C4-2B (cell line): ENCODE results near the gene CRELD2.

Experiments
- ZFX ChIP-seq: fragments of 450-650 bp; IDR thresholded peaks from 2 replicates; pipeline ENCODE4 v1.6.1; 2017
- TF ChIP-seq, protein P1 (sequence below): fragments of 450-650 bp; conservative IDR thresholded peaks from 2 replicates; pipeline ENCODE4 v1.5.1; 2017; ENCODE audit warnings: mild to moderate bottlenecking

DNA sequence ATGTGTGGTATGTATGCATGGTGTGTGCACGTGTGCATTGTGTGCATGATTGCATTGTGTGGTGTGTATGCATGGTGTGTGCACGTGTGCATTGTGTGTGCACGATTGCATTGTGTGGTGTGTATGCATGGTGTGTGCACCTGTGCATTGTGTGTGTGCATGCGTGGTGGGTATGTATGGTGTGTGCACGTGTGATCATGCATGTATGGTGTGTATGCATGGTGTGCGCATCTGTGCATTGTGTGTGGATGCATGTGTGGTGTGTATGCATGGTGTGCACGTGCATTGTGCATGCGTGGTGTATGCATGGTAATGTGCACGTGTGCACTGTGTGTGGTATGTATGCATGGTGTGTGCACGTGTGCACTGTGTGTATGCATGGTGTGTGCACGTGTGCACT, 17.0 kb upstream of the CRELD2 start:
- TF ChIP-seq, protein P1, sequence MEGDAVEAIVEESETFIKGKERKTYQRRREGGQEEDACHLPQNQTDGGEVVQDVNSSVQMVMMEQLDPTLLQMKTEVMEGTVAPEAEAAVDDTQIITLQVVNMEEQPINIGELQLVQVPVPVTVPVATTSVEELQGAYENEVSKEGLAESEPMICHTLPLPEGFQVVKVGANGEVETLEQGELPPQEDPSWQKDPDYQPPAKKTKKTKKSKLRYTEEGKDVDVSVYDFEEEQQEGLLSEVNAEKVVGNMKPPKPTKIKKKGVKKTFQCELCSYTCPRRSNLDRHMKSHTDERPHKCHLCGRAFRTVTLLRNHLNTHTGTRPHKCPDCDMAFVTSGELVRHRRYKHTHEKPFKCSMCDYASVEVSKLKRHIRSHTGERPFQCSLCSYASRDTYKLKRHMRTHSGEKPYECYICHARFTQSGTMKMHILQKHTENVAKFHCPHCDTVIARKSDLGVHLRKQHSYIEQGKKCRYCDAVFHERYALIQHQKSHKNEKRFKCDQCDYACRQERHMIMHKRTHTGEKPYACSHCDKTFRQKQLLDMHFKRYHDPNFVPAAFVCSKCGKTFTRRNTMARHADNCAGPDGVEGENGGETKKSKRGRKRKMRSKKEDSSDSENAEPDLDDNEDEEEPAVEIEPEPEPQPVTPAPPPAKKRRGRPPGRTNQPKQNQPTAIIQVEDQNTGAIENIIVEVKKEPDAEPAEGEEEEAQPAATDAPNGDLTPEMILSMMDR, result no peak
- no peak for TF ChIP-seq ZFX
